DMS53 (cell line): Measurements from ENCODE around the gene TYW1.
"Not testable (repeated sequence)": the region's sequence is repeated elsewhere in the genome, so short reads cannot be mapped to it uniquely, and the experiment has no call there.

Source experiments
- DNase-seq: peaks from one replicate; lab custom pipeline; 2025; lab: John Stamatoyannopoulos, UW

The TYW1 gene

GRCh38 chr7:67134912-67135311 lies 138.3 kb downstream of the TYW1 start:
- DNase-seq: not testable (repeated sequence)

GRCh38 chr7:67135617-67136486 lies 139.2 kb downstream of the TYW1 start:
- DNase-seq: not testable (repeated sequence)

GRCh38 chr7:67137489-67137888 lies 140.9 kb downstream of the TYW1 start:
- DNase-seq: not testable (repeated sequence)

- not testable (repeated sequence) for DNase-seq
Measured at GRCh38 chr7:67139876-67140275, 143.2 kb downstream of the TYW1 start.

GRCh38 chr7:67141001-67141400 lies 144.4 kb downstream of the TYW1 start:
- not testable (repeated sequence) for DNase-seq

GRCh38 chr7:67143091-67143786 lies 146.6 kb downstream of the TYW1 start:
- not testable (repeated sequence) for DNase-seq

GRCh38 chr7:67145581-67146193 lies 149.1 kb downstream of the TYW1 start:
- DNase-seq: not testable (repeated sequence)

GRCh38 chr7:67149131-67149530 lies 152.5 kb downstream of the TYW1 start:
- DNase-seq: not testable (repeated sequence)

- not testable (repeated sequence) for DNase-seq
Measured at GRCh38 chr7:67154374-67154773, 157.7 kb downstream of the TYW1 start.

- not testable (repeated sequence) for DNase-seq
Measured at GRCh38 chr7:67156064-67156463, 159.4 kb downstream of the TYW1 start.

GRCh38 chr7:67163285-67163684 lies 166.7 kb downstream of the TYW1 start:
- not testable (repeated sequence) for DNase-seq

GRCh38 chr7:67171151-67171550 lies 174.5 kb downstream of the TYW1 start:
- not testable (repeated sequence) for DNase-seq

GRCh38 chr7:67176730-67177129 lies 180.1 kb downstream of the TYW1 start:
- DNase-seq: not testable (repeated sequence)

GRCh38 chr7:67178915-67179688 lies 182.5 kb downstream of the TYW1 start:
- peak; percentile 38 for DNase-seq

GRCh38 chr7:67182956-67183750 lies 186.5 kb downstream of the TYW1 start:
- not testable (repeated sequence) for DNase-seq

- not testable (repeated sequence) for DNase-seq
Measured at GRCh38 chr7:67184912-67185659, 188.5 kb downstream of the TYW1 start.

GRCh38 chr7:67185660-67186129 lies 189.1 kb downstream of the TYW1 start:
- DNase-seq: not testable (repeated sequence)

GRCh38 chr7:67189160-67189559 lies 192.5 kb downstream of the TYW1 start:
- not testable (repeated sequence) for DNase-seq

- DNase-seq: peak; percentile 78
Measured at GRCh38 chr7:67189801-67190465, 193.3 kb downstream of the TYW1 start.
